Natural killer cell treated with Interleukin-12 subunit alpha and Interleukin-12 subunit beta and Interleukin-15 and Interleukin-18, amount 100 ng/mL, for 72 hours (primary cell): ENCODE measurements around the gene ELOVL7. TPM values are rescaled to one million over a fixed set of nuclear protein-coding genes. Genes with fewer than 3 reads are reported as not detected.
"Not testable (repeated sequence)": the region's sequence is repeated elsewhere in the genome, so short reads cannot be mapped to it uniquely, and the experiment has no call there.

Source experiments
- ATAC-seq, 2 donors: fragments of 150-1000 bp; cut with Tn5 transposase in 1 of 2; sonication (Bioruptor Pico), chemical (Tn5 transposase) in 1 of 2; 2 replicates each; pipeline ENCODE4 v1.10.0; 2021
- DNase-seq: peaks from one replicate; pipeline ENCODE4 v3.0.0; 2022; ENCODE audit warnings: low spot score
- H3K27ac Mint-ChIP-seq, 2 donors: 1 replicate in 1 of 2; 2 replicates in 1 of 2; pipeline ENCODE4 v1.8.0; 2022; ENCODE audit warnings: mixed read lengths in 2 of 2, mild to moderate bottlenecking in 1 of 2, moderate library complexity in 1 of 2
- H3K27me3 Mint-ChIP-seq, 2 donors: 1 replicate in 1 of 2; 2 replicates in 1 of 2; pipeline ENCODE4 v1.8.0; 2022; ENCODE audit warnings: mixed read lengths in 2 of 2
- H3K36me3 Mint-ChIP-seq: one replicate; pipeline ENCODE4 v1.8.0; 2022; ENCODE audit warnings: mixed read lengths
- H3K4me1 Mint-ChIP-seq, 2 donors: 1 replicate in 1 of 2; 2 replicates in 1 of 2; pipeline ENCODE4 v1.8.0; 2022; ENCODE audit warnings: low read depth in 2 of 2, mixed read lengths in 2 of 2, mild to moderate bottlenecking in 1 of 2
- H3K4me3 Mint-ChIP-seq: one replicate; pipeline ENCODE4 v1.8.0; 2022; ENCODE audit warnings: mixed read lengths
- H3K9me3 Mint-ChIP-seq: 2 replicates; pipeline ENCODE4 v1.8.0; 2022; ENCODE audit warnings: mixed read lengths
- total RNA-seq, 2 donors: library from RNA; stranded (reverse); gene quantifications; one replicate each; pipeline ENCODE4 v1.2.3, GENCODE V29; 2022

Gene ELOVL7
- total RNA-seq = under 1 TPM in 1 of 2 donors, not detected in 1; 0.42 TPM

DNA sequence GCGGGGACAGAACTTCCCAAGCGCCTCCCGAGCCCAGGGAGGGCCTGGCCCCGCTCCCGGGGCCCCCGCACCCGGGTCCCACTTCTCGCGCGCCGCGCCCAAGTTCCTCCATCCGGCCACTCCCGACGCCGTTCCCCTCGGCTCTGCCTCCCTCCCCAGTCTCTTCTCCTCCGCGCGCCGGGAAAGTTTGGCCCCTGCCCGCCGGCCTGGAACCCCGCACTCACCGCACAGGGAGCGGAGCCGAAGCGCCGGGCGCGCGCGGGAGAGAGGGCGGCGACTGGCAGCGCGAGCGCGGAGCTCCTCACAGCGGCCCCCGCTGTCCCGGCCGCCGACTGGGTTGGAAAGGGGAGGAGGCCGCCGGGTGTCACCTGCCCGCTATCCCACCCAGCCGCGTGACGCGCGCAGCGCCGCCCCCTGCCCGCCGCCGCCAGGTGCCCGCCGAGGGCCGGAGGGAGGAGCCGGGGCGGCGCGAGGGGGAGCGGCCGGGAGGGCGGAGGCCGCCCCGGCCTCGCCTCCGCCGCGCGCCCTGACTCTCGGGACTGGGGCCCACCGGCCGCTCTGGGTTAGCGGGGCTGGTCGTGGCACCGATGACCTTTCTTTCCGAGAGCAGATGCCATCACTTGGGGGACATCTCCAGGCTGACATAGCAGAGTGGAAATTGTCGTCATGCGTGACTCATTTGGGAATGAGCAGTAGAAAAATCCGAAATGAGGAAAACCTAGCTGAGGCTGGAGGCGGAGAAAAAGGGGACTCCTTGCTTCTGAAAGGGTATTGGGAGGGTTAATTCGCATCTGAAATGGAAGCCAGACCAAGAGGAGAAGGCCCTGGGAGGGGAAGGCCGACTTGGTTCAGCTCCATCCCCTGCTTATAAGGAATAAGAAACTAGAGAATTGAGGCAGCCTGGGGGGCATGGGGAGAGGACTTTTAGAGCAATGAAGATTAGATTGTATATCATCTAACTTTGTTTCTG, at the start of gene ELOVL7:
TSS of gene ELOVL7 (minus strand) at position 334 of the 970 bp plus-strand sequence. CDS start 56,872 bp downstream, outside the sequence.
- peak; percentile 74 to 78 for ATAC-seq
- no peaks in the 10 kb centered on the region for H3K9me3 Mint-ChIP-seq
- H3K36me3 Mint-ChIP-seq = no peaks in the 10 kb centered on the region
- peaks cover 28 to 47% of the 10 kb centered on the region in 2 donors for H3K27me3 Mint-ChIP-seq
- no peaks in the 10 kb centered on the region for H3K4me1 Mint-ChIP-seq
- no peak within 1 kb of the TSS for H3K27ac Mint-ChIP-seq
- H3K4me3 Mint-ChIP-seq = peak within 1 kb of the TSS; percentile 72
- peak; percentile 61 for DNase-seq

DNA sequence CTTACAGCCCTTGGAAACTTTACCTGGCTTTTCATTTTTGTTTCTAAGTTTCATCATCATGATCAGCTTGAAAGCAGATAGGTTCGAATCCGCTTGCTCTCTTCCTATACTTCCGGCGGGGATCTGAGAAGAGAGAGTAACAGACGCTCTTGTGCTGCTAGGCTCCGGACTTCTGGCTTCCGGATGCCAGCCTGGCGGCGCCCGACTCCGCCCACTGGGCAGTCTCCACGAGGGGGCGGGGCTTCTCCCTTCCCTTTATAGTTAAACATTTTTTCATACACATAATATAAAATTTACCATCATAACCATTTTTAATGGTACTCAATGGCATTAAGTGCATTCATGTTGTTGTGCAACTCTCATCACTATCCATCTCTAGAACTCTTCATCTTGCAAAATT, 49.5 kb upstream of the ELOVL7 start:
- no peaks in the 10 kb centered on the region for H3K4me1 Mint-ChIP-seq
- H3K27me3 Mint-ChIP-seq = no peaks in the 10 kb centered on the region
- peaks cover 8% of the 10 kb centered on the region for H3K36me3 Mint-ChIP-seq

DNA sequence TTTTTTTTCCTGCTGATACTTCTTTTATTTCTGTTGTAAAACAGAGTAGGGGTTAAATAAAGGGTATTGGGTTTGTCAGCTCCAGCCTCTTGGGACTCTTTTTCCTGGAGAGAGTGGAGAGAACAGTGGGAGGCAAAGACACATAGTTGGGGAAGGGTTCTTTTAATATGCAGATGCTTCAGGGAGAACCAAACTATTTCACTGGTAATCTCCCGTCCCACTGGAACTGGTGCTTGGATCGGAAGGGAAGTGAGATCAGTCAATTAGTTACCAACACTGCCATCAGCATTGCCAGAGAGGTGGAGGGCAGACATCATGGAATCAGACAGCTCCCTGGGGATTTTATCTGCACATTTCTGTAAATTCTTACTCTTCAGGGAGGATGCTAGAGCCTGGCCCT, 47.6 kb upstream of the ELOVL7 start:
- no peaks in the 10 kb centered on the region for H3K27me3 Mint-ChIP-seq
- peaks cover 4% of the 10 kb centered on the region for H3K36me3 Mint-ChIP-seq
- ATAC-seq = no peak
- no peak overlapping the region for H3K27ac Mint-ChIP-seq
- no peak for DNase-seq
- no peaks in the 10 kb centered on the region for H3K9me3 Mint-ChIP-seq
- H3K4me3 Mint-ChIP-seq = no peak overlapping the region
- H3K4me1 Mint-ChIP-seq = no peaks in the 10 kb centered on the region

More for the DNA sequence above, 49.5 kb upstream of the ELOVL7 start:
- no peak for ATAC-seq
- H3K27ac Mint-ChIP-seq = no peak overlapping the region
- H3K4me3 Mint-ChIP-seq = no peak overlapping the region
- H3K9me3 Mint-ChIP-seq = no peaks in the 10 kb centered on the region
- no peak for DNase-seq

DNA sequence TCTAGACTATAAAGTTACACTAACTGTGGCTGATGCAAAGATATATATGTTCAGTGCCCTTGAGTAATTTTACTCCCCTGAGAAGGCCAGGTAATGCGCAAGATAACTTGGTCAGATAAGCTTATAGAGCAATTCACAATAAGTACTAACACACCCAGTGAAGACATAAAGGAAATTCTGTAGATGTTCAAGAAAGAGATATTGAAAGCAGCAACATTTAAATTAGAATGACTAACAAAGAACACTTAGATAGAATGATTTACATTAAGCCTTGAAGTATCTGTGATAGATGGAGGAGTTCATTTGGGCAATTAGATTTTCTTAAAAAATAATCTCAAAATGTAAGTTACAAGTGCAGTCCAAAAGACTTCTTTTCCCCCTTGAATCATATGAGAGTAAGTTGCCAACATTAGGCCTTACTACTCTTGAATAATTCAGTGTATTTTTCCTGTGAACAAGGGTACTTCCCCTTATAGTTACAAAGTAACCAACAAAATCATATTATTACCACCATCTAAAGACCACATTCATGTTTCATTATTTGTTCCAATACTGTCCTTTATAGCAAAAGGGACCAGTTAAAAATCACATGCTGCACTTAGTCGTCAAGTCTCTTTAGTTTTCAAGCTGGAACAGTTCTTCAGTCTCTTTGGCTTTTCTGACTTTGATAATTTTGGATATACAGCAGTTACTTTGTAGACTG, 44.4 kb upstream of the ELOVL7 start:
- no peaks in the 10 kb centered on the region for H3K9me3 Mint-ChIP-seq
- H3K27me3 Mint-ChIP-seq = no peaks in the 10 kb centered on the region
- no peak overlapping the region for H3K27ac Mint-ChIP-seq
- no peak overlapping the region for H3K4me3 Mint-ChIP-seq
- ATAC-seq = no peak
- DNase-seq = no peak
- no peaks in the 10 kb centered on the region for H3K4me1 Mint-ChIP-seq
- H3K36me3 Mint-ChIP-seq = peaks cover 4% of the 10 kb centered on the region

DNA sequence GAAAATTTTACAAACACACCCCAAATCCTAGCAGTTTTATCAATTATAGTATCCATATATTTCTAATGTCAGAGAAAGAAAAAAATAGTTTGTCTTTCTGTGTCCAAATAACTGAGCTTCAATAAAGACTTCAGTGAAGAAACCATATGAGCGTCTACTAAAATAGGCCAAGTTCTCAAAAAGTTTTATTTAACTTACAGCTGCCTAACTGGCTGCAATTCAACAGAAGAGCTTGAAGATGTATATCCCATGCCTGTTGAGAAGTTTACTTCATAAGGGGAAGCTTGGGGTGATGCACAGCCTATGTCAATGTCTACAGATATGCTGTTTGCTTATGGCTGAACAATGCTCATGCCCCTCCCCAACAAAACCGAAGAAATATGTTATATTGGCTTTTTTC, 43.7 kb upstream of the ELOVL7 start:
- no peak overlapping the region for H3K27ac Mint-ChIP-seq
- H3K27me3 Mint-ChIP-seq = no peaks in the 10 kb centered on the region
- H3K4me1 Mint-ChIP-seq = no peaks in the 10 kb centered on the region
- H3K9me3 Mint-ChIP-seq = no peaks in the 10 kb centered on the region
- H3K36me3 Mint-ChIP-seq = no peaks in the 10 kb centered on the region
- ATAC-seq = no peak
- no peak for DNase-seq
- no peak overlapping the region for H3K4me3 Mint-ChIP-seq

DNA sequence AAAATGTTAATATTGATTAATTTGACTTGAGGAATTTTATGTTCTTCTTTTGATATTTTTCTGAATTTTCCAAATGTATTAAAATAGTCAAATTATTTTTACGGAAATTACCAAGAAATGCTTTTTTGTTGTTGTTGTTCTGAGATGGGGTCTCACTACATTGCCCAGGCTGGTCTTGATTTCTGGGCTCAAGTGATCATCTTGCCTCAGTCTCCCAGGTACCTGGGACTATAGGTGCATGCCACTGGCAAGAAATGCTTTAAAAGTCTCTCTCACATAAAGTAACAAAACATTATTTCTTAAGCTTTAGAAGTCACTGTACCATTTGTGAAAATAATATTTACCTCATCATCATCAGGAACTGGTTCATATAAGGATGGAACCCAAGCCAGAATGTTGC, 43.0 kb upstream of the ELOVL7 start:
- DNase-seq (no peak), ATAC-seq (no peak)
- Mint-ChIP-seq H3K36me3 (no peaks in the 10 kb centered on the region), H3K27ac (no peak overlapping the region), H3K4me1 (no peaks in the 10 kb centered on the region), H3K27me3 (no peaks in the 10 kb centered on the region), H3K9me3 (no peaks in the 10 kb centered on the region), H3K4me3 (no peak overlapping the region)

DNA sequence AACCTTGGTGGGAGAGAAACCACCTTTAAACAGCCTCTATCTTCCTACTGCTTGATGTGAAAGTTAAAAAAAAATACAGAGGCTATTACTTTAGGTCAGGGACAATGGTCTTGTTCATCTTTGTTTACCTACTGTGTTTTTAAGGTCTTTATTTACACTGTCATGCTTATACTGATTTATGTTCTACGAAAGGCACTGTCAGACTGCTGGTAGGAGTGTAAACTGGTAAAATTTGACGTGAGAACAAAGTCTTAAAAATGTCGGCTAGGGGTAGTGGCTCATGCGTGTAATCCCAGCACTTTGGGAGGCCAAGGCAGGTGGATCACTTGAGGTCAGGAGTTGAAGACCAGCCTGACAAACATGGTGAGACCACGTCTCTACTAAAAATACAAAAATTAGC, 42.1 kb upstream of the ELOVL7 start:
- Mint-ChIP-seq H3K9me3 (no peaks in the 10 kb centered on the region), H3K4me1 (no peaks in the 10 kb centered on the region), H3K27me3 (no peaks in the 10 kb centered on the region), H3K36me3 (no peaks in the 10 kb centered on the region), H3K4me3 (no peak overlapping the region), H3K27ac (no peak overlapping the region)
- ATAC-seq (no peak), DNase-seq (no peak)

DNA sequence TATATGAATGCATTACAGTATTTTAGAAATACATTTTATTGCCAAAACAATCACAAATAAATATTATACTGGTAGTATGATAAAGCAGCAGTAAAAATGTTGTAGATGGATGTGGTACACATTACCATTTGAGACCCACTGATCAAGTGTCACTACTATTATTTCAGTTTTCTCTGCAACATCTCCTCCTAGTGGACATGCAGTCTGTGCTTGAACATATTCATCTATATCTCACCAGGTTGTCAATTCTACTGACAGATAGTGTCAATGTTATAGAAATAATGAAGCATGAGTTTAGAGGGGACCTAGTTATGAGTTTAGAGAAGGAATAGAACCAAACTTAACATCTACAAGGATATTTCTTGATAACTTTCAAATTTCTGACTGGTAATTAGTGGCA, 39.2 kb upstream of the ELOVL7 start:
- H3K36me3 Mint-ChIP-seq = peaks cover 15% of the 10 kb centered on the region
- no peaks in the 10 kb centered on the region for H3K4me1 Mint-ChIP-seq
- H3K9me3 Mint-ChIP-seq = peaks cover 15% of the 10 kb centered on the region
- H3K4me3 Mint-ChIP-seq = no peak overlapping the region
- ATAC-seq = no peak
- H3K27ac Mint-ChIP-seq = no peak overlapping the region
- no peaks in the 10 kb centered on the region for H3K27me3 Mint-ChIP-seq
- DNase-seq = no peak

DNA sequence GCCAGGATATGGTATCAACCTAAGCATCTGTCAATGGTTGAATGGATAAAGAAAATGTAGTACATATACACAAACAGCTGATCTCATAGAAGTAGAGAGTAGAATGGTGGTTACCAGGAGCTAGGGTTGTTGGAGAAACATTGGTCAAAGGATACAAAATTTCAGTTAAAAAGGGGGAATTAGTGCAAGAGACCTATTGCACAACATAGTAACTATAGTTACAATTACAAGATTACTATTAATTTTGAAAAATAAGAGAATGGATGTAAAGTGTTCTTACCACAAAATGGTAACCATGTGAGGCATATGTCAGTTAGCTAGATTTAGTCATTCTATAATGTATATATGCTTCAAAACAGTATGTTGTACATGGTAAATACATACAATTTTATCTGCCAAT, 28.8 kb upstream of the ELOVL7 start:
- no peak overlapping the region for H3K27ac Mint-ChIP-seq
- H3K27me3 Mint-ChIP-seq = no peaks in the 10 kb centered on the region
- peaks cover 27% of the 10 kb centered on the region for H3K36me3 Mint-ChIP-seq
- no peak overlapping the region for H3K4me3 Mint-ChIP-seq
- DNase-seq = no peak
- H3K9me3 Mint-ChIP-seq = peaks cover 6% of the 10 kb centered on the region
- no peaks in the 10 kb centered on the region for H3K4me1 Mint-ChIP-seq
- no peak for ATAC-seq

DNA sequence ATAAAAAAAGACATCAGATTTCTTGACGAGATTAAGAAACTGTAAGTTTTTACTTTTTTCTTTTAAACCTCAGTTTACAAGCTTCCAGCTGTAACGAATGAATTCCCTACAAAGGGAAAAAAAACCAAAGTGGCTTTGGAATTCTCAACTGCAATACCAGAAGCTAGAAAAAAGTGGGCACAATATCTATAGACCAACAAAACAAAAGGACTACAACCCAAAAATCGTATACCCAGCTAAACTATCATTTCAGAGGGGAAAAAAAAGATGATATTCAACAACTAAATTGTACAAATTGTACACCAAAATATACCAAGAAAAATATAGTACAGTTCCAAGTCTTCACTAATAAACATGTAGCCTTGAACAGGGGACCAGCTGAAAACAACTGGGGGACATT, 26.8 kb upstream of the ELOVL7 start:
- Mint-ChIP-seq H3K4me1 (no peaks in the 10 kb centered on the region), H3K27ac (no peak overlapping the region), H3K36me3 (peaks cover 24% of the 10 kb centered on the region), H3K27me3 (no peaks in the 10 kb centered on the region), H3K9me3 (peaks cover 6% of the 10 kb centered on the region), H3K4me3 (no peak overlapping the region)
- no peak for DNase-seq
- ATAC-seq = no peak

DNA sequence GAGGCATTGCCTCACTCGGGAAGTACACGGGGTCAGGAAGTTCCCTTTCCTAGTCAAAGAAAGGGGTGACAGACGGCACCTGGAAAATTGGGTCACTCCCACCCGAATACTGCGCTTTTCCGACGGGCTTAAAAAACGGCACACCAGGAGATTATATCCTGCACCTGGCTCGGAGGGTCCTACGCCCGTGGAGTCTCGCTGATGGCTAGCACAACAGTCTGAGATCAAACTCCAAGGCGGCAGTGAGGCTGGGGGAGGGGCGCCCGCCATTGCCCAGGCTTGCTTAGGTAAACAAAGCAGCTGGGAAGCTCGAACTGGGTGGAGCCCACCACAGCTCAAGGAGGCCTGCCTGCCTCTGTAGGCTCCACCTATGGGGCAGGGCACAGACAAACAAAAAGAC, 16.5 kb upstream of the ELOVL7 start:
- H3K27me3 Mint-ChIP-seq, DNase-seq, ATAC-seq, H3K4me3 Mint-ChIP-seq, H3K27ac Mint-ChIP-seq, H3K9me3 Mint-ChIP-seq, H3K4me1 Mint-ChIP-seq: not testable (repeated sequence)
- peaks cover 19% of the 10 kb centered on the region for H3K36me3 Mint-ChIP-seq

DNA sequence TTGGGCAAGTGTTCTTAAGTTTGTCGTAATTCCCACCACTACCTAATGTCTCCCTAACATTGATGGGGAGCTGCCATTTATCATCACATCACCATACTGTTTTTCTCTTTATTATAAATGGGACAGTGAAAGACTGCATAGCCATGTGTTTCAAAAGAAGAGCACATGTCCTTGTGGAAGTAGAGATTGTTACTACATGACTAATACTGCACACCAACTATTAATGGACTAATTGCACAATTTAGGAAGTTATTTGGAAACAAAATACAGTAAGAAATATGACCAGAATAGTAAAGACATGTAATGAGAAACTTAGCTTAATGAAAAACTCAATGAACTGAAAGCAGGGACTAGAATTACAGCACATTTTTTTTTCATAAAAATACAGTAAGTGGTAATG, 12.0 kb upstream of the ELOVL7 start:
- H3K4me3 Mint-ChIP-seq = no peak overlapping the region
- no peaks in the 10 kb centered on the region for H3K9me3 Mint-ChIP-seq
- H3K36me3 Mint-ChIP-seq = peaks cover 4% of the 10 kb centered on the region
- no peak overlapping the region for H3K27ac Mint-ChIP-seq
- no peaks in the 10 kb centered on the region for H3K27me3 Mint-ChIP-seq
- no peaks in the 10 kb centered on the region for H3K4me1 Mint-ChIP-seq
- DNase-seq (no peak), ATAC-seq (no peak)

DNA sequence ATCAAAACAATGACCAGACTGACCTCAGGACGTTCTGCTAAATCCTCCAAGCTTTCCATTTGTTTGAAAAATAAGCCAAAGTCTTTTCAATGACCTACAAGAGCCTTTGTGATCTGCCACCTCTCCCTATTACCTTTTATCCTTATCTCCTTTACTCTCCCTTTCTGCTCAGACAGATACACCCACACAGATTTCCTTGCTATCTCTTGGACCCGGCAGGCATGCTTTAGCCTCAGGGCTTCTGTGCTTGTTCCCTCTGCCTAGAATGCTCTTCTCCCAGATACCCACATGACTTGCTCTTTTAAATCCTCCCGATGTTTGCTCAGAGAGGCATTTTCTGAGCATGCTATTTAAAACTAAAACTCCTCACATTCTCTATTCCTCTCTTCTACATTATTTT, 8.9 kb upstream of the ELOVL7 start:
- ATAC-seq = no peak
- Mint-ChIP-seq H3K4me1 (no peaks in the 10 kb centered on the region), H3K27ac (no peak overlapping the region), H3K27me3 (no peaks in the 10 kb centered on the region), H3K9me3 (no peaks in the 10 kb centered on the region), H3K36me3 (no peaks in the 10 kb centered on the region), H3K4me3 (no peak overlapping the region)
- no peak for DNase-seq

DNA sequence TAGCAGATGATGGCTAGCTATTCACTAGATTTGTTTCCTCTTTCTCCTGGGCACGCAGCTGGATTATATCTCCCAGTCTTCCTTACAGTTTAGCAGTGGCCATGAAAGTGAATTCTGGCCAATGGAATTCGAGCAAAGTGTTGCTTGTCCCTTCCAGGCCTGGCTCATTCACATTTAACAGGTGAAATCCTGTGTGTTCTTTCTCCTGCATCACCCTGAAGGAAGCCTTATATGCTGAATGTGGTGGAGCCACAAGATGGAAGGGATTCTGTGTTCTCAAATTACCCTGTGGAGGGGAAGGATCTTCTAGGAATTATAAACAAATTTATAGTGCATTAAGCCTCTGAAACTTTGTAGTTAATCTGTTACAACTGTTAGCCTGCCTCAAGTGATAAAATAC, 8.2 kb upstream of the ELOVL7 start:
- Mint-ChIP-seq H3K36me3 (no peaks in the 10 kb centered on the region), H3K9me3 (no peaks in the 10 kb centered on the region), H3K27ac (no peak overlapping the region), H3K4me1 (no peaks in the 10 kb centered on the region), H3K4me3 (no peak overlapping the region), H3K27me3 (no peaks in the 10 kb centered on the region)
- DNase-seq = no peak
- no peak for ATAC-seq
